ENCODE data around the gene CLIP3. TPM values are rescaled to one million over a fixed set of nuclear protein-coding genes. Genes with fewer than 3 reads are reported as not detected.
A peak's percentile ranks its signal among the peaks of the same experiment; 100 is the strongest.
"Not testable (repeated sequence)": the region's sequence is repeated elsewhere in the genome, so short reads cannot be mapped to it uniquely, and the experiment has no call there.

Gene CLIP3, protein sequence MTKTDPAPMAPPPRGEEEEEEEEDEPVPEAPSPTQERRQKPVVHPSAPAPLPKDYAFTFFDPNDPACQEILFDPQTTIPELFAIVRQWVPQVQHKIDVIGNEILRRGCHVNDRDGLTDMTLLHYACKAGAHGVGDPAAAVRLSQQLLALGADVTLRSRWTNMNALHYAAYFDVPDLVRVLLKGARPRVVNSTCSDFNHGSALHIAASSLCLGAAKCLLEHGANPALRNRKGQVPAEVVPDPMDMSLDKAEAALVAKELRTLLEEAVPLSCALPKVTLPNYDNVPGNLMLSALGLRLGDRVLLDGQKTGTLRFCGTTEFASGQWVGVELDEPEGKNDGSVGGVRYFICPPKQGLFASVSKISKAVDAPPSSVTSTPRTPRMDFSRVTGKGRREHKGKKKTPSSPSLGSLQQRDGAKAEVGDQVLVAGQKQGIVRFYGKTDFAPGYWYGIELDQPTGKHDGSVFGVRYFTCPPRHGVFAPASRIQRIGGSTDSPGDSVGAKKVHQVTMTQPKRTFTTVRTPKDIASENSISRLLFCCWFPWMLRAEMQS
- under 1 TPM; 0.25 to 0.60 TPM for total RNA-seq

DNA sequence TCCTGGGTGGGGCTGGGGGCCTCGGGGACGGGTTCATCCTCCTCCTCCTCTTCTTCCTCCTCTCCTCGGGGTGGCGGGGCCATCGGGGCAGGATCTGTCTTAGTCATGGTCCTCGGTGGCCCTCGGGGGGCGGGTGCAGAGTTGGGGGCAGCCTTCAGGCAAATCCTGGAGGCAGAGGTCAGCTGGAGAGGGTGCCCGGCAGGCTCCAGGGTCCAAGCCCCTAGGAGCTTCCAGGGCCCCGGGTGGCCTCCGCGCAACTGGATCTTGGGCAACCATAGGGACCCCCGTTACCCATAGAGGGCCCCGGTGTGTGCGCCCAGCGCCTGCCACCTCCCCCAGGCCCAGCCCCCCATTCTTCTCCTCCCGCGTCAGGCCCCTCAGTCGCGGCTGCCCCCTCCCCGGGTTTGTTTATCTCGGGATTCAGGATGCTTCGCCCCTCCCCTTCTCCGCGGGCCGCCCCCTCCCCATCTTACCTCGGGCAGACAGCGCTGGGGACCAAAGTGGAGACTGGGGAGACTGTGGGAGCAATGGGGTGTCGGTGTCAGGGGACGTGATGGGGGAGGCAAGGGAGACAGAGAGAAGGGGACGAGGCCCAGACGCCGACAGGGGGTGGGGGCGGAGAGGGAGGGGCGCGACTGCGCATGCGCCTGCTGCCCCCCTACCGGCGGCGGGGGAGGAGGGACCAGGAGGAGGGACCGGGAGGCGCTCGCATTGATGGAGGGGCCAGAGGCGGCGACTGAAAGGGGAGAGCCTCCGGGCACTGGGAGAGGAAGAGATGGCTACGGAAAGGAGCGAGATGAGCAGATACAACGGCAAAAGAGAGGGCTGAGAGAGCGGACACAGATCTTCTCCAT lies at the start of gene CLIP3:
Gene CLIP3, minus strand, starts transcription at position 623 of the 854 bp plus-strand sequence. Its CDS starts 516 bp downstream, at position 107.
- H3K9me3 Mint-ChIP-seq, result no peaks in the 10 kb centered on the region
- H3K36me3 Mint-ChIP-seq, result peaks cover 19% of the 10 kb centered on the region
- peak within 1 kb of the TSS; percentile 23 for H3K4me3 Mint-ChIP-seq
- H3K27me3 Mint-ChIP-seq, result no peaks in the 10 kb centered on the region
- peaks cover 4% of the 10 kb centered on the region for H3K4me1 Mint-ChIP-seq
- DNase-seq, result peak; percentile 47
- no peak within 1 kb of the TSS for H3K27ac Mint-ChIP-seq

DNA sequence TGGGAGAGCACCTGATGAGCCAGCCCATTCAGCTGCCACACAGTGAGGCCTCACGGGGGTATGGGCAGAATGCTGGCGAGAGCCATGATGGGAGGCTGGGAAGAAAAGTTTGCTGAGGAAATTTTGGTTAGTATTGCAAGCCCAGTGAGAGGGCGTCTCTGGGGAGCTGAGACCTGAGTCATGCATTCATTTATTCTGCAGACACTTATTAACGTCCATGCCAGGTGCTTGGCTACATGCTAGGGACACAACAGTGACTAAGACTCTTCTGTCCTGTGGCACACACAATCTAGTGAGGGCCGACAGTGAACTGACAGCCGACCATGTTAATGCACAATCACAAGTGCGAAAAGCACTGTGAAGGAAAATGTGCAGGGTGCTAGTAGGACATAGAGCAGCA lies 49.2 kb upstream of the CLIP3 start:
- Mint-ChIP-seq H3K9me3 (no peaks in the 10 kb centered on the region), H3K4me3 (no peak overlapping the region), H3K27me3 (no peaks in the 10 kb centered on the region), H3K36me3 (peaks cover 42% of the 10 kb centered on the region), H3K27ac (no peak overlapping the region), H3K4me1 (no peaks in the 10 kb centered on the region)
- no peak for DNase-seq

DNA sequence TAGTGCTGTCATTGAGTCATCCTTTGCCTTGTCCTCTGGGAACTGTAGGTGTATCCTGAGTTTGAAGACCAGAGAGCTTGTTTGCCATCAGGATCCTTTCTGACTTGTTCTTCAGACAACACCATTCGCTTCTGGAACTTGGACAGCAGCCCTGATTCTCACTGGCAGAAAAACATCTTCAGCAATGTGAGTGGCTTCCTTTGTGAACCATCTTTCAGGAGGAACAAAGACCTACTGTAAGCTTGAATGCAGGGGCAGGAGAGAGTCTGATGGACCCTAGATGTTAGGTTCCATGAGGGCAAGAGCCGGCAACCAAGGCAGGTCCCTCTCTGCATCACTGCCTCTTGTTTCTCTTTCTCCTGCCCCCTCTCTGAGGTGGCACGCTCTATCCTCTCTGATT lies 48.7 kb upstream of the CLIP3 start:
- Mint-ChIP-seq H3K9me3 (no peaks in the 10 kb centered on the region), H3K4me1 (no peaks in the 10 kb centered on the region), H3K4me3 (no peak overlapping the region), H3K27ac (no peak overlapping the region), H3K36me3 (peaks cover 39% of the 10 kb centered on the region), H3K27me3 (no peaks in the 10 kb centered on the region)
- DNase-seq, result no peak

DNA sequence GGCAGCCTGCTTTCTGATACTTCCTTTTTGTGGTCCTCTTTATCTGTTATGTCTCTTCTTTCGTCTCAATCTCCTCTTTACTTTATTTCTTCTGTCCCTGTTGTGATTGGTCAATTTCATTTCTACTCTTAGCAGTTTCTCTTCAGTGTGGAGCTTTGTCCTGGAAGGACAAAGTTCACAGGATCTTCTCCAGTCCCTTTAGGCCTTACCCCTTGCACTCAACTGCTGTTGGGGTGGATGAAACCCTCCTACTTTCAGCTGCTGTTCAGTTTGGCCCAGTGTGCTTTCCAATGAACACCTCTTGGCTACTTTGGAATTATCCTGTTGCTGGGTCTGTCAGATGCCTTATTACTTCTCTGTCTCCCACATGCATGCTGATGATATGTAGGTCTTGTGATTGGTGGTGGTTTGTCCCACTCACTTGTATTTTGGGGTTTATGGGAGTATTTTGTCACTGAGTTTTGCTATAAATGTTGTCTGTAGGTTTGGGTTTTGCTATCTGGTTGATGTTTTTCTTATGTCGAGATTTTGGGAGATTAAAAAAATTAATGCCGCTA lies 46.8 kb upstream of the CLIP3 start:
- Mint-ChIP-seq H3K4me1 (no peaks in the 10 kb centered on the region), H3K27ac (no peak overlapping the region), H3K27me3 (no peaks in the 10 kb centered on the region), H3K4me3 (no peak overlapping the region), H3K9me3 (no peaks in the 10 kb centered on the region), H3K36me3 (peaks cover 38% of the 10 kb centered on the region)
- DNase-seq, result no peak

DNA sequence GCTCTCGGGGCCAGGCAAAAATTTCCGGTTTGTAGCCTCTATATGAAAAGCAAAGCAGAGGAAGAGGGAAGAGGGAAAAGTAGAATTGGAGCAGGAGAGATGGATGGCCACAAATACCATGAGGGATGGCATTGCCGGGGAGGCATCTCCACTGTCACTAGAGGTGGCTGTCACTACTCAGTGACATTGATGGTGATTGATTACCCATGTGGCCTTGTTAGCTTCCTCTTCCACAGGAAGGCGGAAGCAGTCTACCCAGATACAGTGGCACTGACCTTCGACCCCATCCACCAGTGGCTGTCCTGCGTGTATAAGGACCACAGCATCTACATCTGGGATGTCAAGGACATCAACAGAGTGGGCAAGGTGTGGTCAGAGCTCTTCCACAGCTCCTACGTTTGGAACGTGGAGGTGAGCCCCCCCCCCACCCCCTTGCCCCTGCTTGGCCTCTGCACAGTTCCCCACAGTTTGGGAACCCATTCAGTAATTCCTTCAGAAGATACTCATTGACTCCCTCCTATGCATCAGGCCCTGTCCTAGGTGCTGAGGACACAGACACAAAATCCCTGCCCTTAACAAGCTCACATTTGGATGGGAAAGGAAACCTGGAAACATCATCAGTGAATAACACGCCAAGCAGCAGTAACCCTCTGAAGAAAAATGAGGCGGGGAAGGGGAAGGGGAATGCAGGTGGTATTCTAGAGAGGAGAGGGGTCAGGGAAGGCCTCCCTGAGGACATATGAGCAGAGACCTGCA lies 40.6 kb upstream of the CLIP3 start:
- Mint-ChIP-seq H3K36me3 (peaks cover 32% of the 10 kb centered on the region), H3K4me1 (no peaks in the 10 kb centered on the region), H3K27me3 (no peaks in the 10 kb centered on the region), H3K9me3 (no peaks in the 10 kb centered on the region), H3K4me3 (no peak overlapping the region), H3K27ac (no peak overlapping the region)
- no peak for DNase-seq

DNA sequence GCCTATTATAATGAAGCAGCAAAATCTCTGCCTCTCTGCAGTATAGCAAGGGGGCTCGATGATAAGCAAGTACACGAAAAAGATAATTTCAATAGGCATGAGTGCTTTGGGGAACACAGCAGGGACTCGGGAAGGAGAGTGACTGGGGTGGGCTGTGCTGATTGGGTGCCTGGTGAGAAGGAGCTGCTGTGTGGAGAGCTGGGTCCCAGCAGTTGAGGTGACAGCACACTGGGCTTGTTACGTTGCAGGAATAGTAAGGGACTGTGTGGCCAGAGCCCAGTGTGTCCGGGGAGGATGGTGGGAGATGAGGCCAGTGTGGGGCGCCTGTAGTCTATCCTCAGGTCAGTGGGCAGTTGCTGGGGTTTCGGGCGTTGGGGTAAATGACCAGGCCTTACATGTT lies 39.4 kb upstream of the CLIP3 start:
- no peak overlapping the region for H3K4me3 Mint-ChIP-seq

DNA sequence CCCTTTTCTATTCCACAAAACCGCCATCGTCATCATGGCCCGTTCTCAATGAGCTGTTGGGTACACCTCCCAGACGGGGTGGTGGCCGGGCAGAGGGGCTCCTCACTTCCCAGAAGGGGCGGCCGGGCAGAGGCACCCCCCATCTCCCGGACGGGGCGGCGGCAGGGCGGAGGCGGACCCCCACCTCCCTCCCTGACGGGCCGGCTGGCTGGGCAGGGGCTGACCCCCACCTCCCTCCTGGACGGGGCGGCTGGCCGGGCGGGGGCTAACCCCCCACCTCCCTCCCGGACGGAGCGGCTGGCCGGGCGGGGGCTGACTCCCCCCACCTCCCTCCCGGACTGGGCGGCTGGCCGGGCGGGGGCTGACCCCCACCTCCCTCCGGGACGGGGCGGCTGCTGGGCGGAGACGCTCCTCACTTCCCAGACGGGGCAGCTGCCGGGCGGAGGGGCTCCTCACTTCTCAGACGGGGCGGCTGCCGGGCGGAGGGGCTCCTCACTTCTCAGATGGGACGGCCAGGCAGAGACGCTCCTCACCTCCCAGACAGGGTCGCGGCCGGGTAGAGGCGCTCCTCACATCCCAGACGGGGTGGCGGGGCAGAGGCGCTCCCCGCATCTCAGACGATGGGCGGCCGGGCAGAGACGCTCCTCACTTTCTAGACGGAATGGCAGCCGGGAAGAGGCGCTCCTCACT lies 36.3 kb upstream of the CLIP3 start:
- not testable (repeated sequence) for H3K27ac Mint-ChIP-seq, H3K9me3 Mint-ChIP-seq, DNase-seq, H3K4me1 Mint-ChIP-seq, H3K27me3 Mint-ChIP-seq, H3K4me3 Mint-ChIP-seq
- H3K36me3 Mint-ChIP-seq, result peaks cover 33% of the 10 kb centered on the region

More for the DNA sequence above, 39.4 kb upstream of the CLIP3 start:
- H3K27ac Mint-ChIP-seq, result no peak overlapping the region
- H3K9me3 Mint-ChIP-seq, result no peaks in the 10 kb centered on the region
- no peaks in the 10 kb centered on the region for H3K4me1 Mint-ChIP-seq
- H3K27me3 Mint-ChIP-seq, result no peaks in the 10 kb centered on the region
- DNase-seq, result no peak
- H3K36me3 Mint-ChIP-seq, result peaks cover 40% of the 10 kb centered on the region

DNA sequence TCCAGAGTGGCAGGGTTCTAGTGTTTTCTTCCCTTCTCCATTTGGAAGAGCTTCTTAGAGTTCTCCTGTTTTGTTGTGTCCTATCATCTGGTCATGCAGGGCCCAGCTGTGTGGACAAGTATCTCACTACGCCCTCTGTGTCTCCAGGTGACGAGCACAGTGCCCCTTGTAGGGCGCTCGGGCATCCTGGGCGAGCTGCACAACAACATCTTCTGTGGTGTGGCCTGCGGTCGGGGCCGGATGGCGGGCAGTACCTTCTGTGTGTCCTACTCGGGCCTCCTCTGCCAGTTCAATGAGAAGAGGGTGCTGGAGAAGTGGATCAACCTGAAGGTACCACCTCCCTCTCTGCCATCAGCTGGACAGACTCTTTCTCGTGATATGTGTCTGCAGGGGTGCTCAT lies 35.0 kb upstream of the CLIP3 start:
- no peak for DNase-seq
- no peak overlapping the region for H3K27ac Mint-ChIP-seq
- H3K36me3 Mint-ChIP-seq, result peaks cover 26% of the 10 kb centered on the region
- H3K4me1 Mint-ChIP-seq, result no peaks in the 10 kb centered on the region
- H3K4me3 Mint-ChIP-seq, result no peak overlapping the region
- no peaks in the 10 kb centered on the region for H3K27me3 Mint-ChIP-seq
- no peaks in the 10 kb centered on the region for H3K9me3 Mint-ChIP-seq

DNA sequence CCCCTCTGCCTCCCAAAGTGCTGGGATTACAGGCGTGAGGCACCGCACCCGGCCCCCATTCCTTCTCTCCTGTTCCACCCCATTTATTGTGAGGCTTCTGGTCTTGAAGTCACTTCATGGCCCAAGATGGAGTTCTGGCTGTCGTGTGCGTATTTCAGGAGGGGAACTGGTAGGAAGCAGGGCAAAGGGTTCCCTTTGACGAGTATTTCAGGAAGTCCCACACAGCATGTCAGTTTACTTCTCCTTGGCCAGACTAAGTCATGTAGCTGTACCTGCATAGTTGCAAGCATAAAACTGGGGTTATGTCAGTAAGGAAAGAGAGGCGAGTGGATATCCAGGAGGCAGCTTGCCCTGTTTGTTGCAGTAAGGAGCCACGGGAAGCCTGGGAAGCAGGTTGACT lies 32.2 kb upstream of the CLIP3 start:
- H3K36me3 Mint-ChIP-seq, result peaks cover 24% of the 10 kb centered on the region
- no peak overlapping the region for H3K27ac Mint-ChIP-seq
- no peaks in the 10 kb centered on the region for H3K27me3 Mint-ChIP-seq
- no peak overlapping the region for H3K4me3 Mint-ChIP-seq
- no peak for DNase-seq
- H3K4me1 Mint-ChIP-seq, result no peaks in the 10 kb centered on the region
- no peaks in the 10 kb centered on the region for H3K9me3 Mint-ChIP-seq

DNA sequence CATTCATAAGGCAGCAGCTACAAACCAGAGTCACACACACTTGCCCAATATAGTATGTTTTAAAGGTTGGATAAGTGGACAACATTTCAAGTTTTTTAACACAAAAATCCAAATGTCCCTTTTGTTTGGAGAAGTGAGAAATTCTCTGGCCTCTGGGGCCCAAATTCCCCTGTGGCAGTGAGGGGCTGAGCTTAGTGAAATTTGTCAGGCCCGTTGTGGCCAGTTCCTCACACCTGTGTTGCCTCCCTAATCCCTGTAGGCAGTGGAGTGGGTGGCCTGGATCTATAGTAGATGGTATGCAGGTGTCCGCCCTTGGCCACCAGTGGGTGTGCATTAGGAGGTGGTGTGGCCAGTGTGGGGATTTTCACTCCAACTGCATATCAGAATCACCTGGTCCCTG lies 28.7 kb upstream of the CLIP3 start:
- peaks cover 6% of the 10 kb centered on the region for H3K36me3 Mint-ChIP-seq
- no peaks in the 10 kb centered on the region for H3K9me3 Mint-ChIP-seq
- H3K27ac Mint-ChIP-seq, result no peak overlapping the region
- peaks cover 4% of the 10 kb centered on the region for H3K4me1 Mint-ChIP-seq
- H3K27me3 Mint-ChIP-seq, result no peaks in the 10 kb centered on the region
- H3K4me3 Mint-ChIP-seq, result no peak overlapping the region
- no peak for DNase-seq

DNA sequence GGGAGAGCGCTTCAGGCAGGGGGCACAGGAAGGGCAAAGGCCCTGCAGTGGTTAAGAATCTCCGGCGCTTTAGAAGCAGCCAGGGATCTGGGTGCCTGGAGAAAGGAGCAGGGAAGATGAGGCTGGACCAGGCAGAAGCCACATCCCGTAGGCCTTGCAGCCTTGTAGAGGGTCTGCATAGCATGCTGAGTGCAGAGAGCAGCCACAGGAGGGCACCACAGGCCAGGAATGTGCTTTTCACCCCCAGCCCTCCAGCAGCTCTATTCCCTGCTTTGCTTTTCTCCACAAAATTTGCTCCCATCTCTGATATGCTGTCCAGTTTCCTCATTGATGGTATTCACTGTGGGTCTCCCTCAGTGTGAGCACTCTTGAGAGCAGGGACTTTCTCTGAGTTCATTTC lies 27.8 kb upstream of the CLIP3 start:
- Mint-ChIP-seq H3K4me1 (peaks cover 9% of the 10 kb centered on the region), H3K4me3 (no peak overlapping the region), H3K9me3 (no peaks in the 10 kb centered on the region), H3K36me3 (peaks cover 6% of the 10 kb centered on the region), H3K27ac (no peak overlapping the region), H3K27me3 (no peaks in the 10 kb centered on the region)
- peak; percentile 14 for DNase-seq

DNA sequence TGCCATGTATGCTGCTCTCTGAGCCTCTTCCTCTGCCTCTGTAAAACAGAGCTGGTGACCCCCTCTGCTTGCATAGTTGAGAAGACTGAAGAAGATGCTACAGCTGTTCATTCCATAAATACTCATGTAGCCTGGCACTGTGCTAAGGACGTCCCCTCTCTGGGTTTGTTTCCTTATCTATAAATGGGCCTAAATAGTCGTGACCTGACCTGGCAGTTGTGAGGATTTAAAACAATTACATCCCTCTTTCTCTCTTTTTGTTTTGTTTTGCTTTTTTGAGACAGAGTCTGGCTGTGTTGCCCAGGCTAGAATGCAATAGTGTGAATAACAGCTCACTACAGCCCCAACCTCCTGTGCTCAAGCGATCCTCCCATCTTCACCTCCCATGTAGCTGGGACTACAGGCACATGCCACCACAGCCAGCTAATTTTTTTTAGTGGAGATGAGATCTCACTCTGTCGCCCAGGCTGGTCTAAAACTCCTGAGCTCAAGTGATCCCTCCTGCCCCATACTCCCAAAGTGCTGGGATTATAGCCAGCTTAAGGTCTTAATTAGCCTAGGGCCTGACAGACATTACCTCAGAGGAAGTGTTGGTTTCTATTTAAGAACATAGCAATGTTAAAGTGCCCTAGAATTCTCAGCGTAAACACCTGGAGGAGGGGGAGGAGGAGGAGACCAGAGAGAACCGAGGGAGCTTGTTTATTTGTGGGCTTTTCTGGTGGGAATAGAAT lies 26.7 kb upstream of the CLIP3 start:
- H3K9me3 Mint-ChIP-seq, result no peaks in the 10 kb centered on the region

DNA sequence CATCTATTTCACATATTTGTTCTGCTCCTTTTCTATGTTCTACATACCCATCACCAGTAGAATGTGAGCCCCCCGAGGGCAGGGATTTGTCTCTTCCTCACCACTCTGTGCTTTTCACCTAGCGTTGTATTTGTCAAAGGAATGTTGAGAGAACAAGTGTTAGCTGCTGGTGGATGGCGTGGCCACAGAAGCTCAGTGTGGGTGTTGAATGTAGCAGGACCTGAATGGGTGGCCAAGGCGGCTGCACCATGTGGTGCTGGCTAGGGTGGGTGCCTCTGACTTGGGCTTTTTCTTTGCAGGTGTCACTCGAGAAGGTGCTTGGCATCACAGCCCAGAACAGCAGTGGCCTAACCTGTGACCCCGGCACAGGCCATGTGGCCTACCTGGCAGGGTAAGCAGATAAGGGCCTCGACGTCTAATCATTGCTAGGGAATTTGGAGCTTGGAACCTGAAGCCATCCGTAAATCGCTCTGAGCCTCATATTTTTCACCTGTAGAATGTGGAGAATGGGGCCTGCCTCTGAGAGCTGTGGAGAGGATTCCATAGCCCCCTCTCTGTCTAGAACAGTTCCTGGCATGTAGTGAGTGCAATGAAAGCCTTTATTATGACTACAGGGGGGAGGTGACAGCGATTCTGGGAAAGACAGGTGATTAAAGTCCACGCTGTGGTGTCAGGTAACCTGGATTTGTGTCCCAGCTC lies 26.0 kb upstream of the CLIP3 start:
- Mint-ChIP-seq H3K27ac (no peak overlapping the region), H3K9me3 (no peaks in the 10 kb centered on the region), H3K27me3 (no peaks in the 10 kb centered on the region), H3K4me3 (no peak overlapping the region), H3K4me1 (peaks cover 15% of the 10 kb centered on the region), H3K36me3 (peaks cover 6% of the 10 kb centered on the region)
- no peak for DNase-seq

More for the DNA sequence above, 26.7 kb upstream of the CLIP3 start:
- H3K36me3 Mint-ChIP-seq, result peaks cover 6% of the 10 kb centered on the region
- no peak overlapping the region for H3K27ac Mint-ChIP-seq
- no peaks in the 10 kb centered on the region for H3K27me3 Mint-ChIP-seq
- H3K4me1 Mint-ChIP-seq, result peaks cover 12% of the 10 kb centered on the region
- H3K4me3 Mint-ChIP-seq, result no peak overlapping the region
- DNase-seq, result no peak

Measured in activated naive CD8-positive, alpha-beta T cell treated with anti-CD3 and anti-CD28 coated beads for 36 hours (primary cell).